ENCODE measurements around the gene LPP. TPM values are rescaled to one million over a fixed set of nuclear protein-coding genes. Genes with fewer than 3 reads are reported as not detected.
"Not testable (repeated sequence)": the region's sequence is repeated elsewhere in the genome, so short reads cannot be mapped to it uniquely, and the experiment has no call there.

LPP gene
- total and polyA plus RNA-seq, 9 of the 15 experiments (the other 6 are each of a cell fraction or from before 2014, with no cell fraction given) = 0.07 to 0.18 TPM; not detected in 7

- H3K27ac ChIP-seq (ENCODE audit: extremely low read depth, low read depth, low read length); H3K9me3 ChIP-seq (replicated peaks; ENCODE audit: control insufficient read depth, insufficient read depth, low read depth, low read length); H3K4me2 ChIP-seq (ENCODE audit: insufficient read depth, low read length); DNase-seq (ENCODE audit: extremely low read depth in 1 of 4, low spot score in 3 of 4); H3K79me2 ChIP-seq (ENCODE audit: control insufficient read depth, insufficient read depth, low read length); H3K4me1 ChIP-seq (replicated peaks in 1 of 2; ENCODE audit: control insufficient read depth in 2 of 2, insufficient read depth in 2 of 2, low read length in 2 of 2); H3K36me3 ChIP-seq (ENCODE audit: control insufficient read depth, insufficient read depth, low read length); BruUV-seq (replicated peaks); ATAC-seq; H4K20me1 ChIP-seq (replicated peaks; ENCODE audit: control insufficient read depth, insufficient read depth, low read length); H3K4me3 ChIP-seq; H3K9ac ChIP-seq (ENCODE audit: insufficient read depth in 1 of 2, low read depth in 2 of 2, low read length in 2 of 2); POLR2A ChIA-PET; in situ Hi-C loops (cut with MboI); CTCF ChIA-PET (ENCODE audit: low intra/inter-chr PET ratio); intact Hi-C loops (cut with micrococcal nuclease); H2AFZ ChIP-seq (ENCODE audit: low read depth, low read length); H3K27me3 ChIP-seq (ENCODE audit: control insufficient read depth in 2 of 2, insufficient read depth in 2 of 2, low read length in 2 of 2); FAIRE-seq; H3K9me1 ChIP-seq (ENCODE audit: control insufficient read depth, insufficient read depth, low read length): not testable (repeated sequence)
- 3% methylated on average over 4 of the region's 4 CpGs for WGBS (ENCODE audit: insufficient coverage, low coverage, missing lambda C conversion rate)
Measured at GRCh38 chr3:188427981-188428380, 274.0 kb downstream of the LPP start.

- no peak for FAIRE-seq
- POLR2A ChIA-PET = no interaction called here
- H3K79me2 ChIP-seq (ENCODE audit: control insufficient read depth, insufficient read depth, low read length) = no peaks in the 10 kb centered on the region
- no peak overlapping the region for H3K9ac ChIP-seq (ENCODE audit: insufficient read depth in 1 of 2, low read depth in 2 of 2, low read length in 2 of 2)
- H2AFZ ChIP-seq (ENCODE audit: low read depth, low read length) = no peak overlapping the region
- 0% methylated on average over 5 of the region's 5 CpGs for WGBS (ENCODE audit: insufficient coverage, low coverage, missing lambda C conversion rate)
- H3K4me2 ChIP-seq (ENCODE audit: insufficient read depth, low read length) = no peak overlapping the region
- H3K27me3 ChIP-seq (ENCODE audit: control insufficient read depth in 2 of 2, insufficient read depth in 2 of 2, low read length in 2 of 2) = no peaks in the 10 kb centered on the region
- no peaks in the 10 kb centered on the region for H3K9me3 ChIP-seq (replicated peaks; ENCODE audit: control insufficient read depth, insufficient read depth, low read depth, low read length)
- TF ChIP-seq ZFP1 (CRISPR knock-in tag; IDR thresholded peaks at IDR 0.05) (no peak), USF1 (CRISPR knock-in tag; IDR thresholded peaks at IDR 0.05) (no peak), HSF4 (CRISPR knock-in tag; IDR thresholded peaks at IDR 0.05; ENCODE audit: borderline replicate concordance) (no peak), HMG20A (CRISPR knock-in tag; conservative IDR thresholded peaks at IDR 0.05) (no peak), NBN (IDR thresholded peaks at IDR 0.05; ENCODE audit: low read depth) (no peak), ZNF57 (CRISPR knock-in tag; IDR thresholded peaks at IDR 0.05) (no peak), CREBBP (IDR thresholded peaks at IDR 0.05; ENCODE audit: low read depth, low read length) (no peak), SIN3B (IDR thresholded peaks at IDR 0.05; ENCODE audit: low read depth) (no peak), HCFC1 (IDR thresholded peaks at IDR 0.05; ENCODE audit: low read depth, low read length) (no peak), CHCHD3 (CRISPR knock-in tag; IDR thresholded peaks at IDR 0.05) (no peak), CBX8 (IDR thresholded peaks at IDR 0.05; ENCODE audit: borderline replicate concordance, extremely low read depth, low read depth, low read length, poor library complexity, severe bottlenecking) (no peak), IRF2 (CRISPR knock-in tag; IDR thresholded peaks at IDR 0.05) (no peak), WHSC1 (IDR thresholded peaks at IDR 0.05; ENCODE audit: low read length) (no peak), SREBF2 (CRISPR knock-in tag; IDR thresholded peaks at IDR 0.05) (no peak), MYBL2 (IDR thresholded peaks at IDR 0.05; ENCODE audit: low read depth) (no peak), MYBL2 (CRISPR knock-in tag; IDR thresholded peaks at IDR 0.05; ENCODE audit: borderline replicate concordance) (no peak)
- intact Hi-C loops (cut with micrococcal nuclease) = no loop called here
- CTCF ChIA-PET (ENCODE audit: low intra/inter-chr PET ratio) = no interaction called here
- H4K20me1 ChIP-seq (replicated peaks; ENCODE audit: control insufficient read depth, insufficient read depth, low read length) = no peaks in the 10 kb centered on the region
- ATAC-seq = no peak
- no peaks in the 10 kb centered on the region for H3K9me1 ChIP-seq (ENCODE audit: control insufficient read depth, insufficient read depth, low read length)
- H3K4me1 ChIP-seq (replicated peaks in 1 of 2; ENCODE audit: control insufficient read depth in 2 of 2, insufficient read depth in 2 of 2, low read length in 2 of 2) = no peaks in the 10 kb centered on the region
- H3K36me3 ChIP-seq (ENCODE audit: control insufficient read depth, insufficient read depth, low read length) = no peaks in the 10 kb centered on the region
- no TSS peak for BruUV-seq (replicated peaks)
- in situ Hi-C loops (cut with MboI) = no loop called here
- no peak overlapping the region for H3K4me3 ChIP-seq
- H3K27ac ChIP-seq (ENCODE audit: extremely low read depth, low read depth, low read length) = no peak overlapping the region
- DNase-seq (ENCODE audit: extremely low read depth in 1 of 4, low spot score in 3 of 4) = no peak
Measured at GRCh38 chr3:188431040-188431439, 277.1 kb downstream of the LPP start.

Measured in K562 (cell line).